Kidney (tissue), 14 donors: ENCODE results near the gene C3orf62. TPM values are rescaled to one million over a fixed set of nuclear protein-coding genes. Genes with fewer than 3 reads are reported as not detected.

Experiments used
- DNase-seq, 5 donors: peaks; one replicate each; pipeline ENCODE4 v3.0.0-alpha.2; 2013 to 2020
- FAIRE-seq: peaks from 2 replicates; lab custom pipeline; 2012; peaks lifted over from hg19 to GRCh38; lab: Jason Lieb, UNC
- H3K27ac ChIP-seq, 2 donors: one replicate each; pipeline ENCODE4 v1.7.0; 2013; ENCODE audit warnings: low read depth in 2 of 2, low read length in 2 of 2, inconsistent platforms in 1 of 2
- H3K27me3 ChIP-seq: one replicate; pipeline ENCODE4 v1.7.1; 2013; ENCODE audit warnings: low read length, inconsistent platforms; ENCODE audit not compliant: control insufficient read depth, insufficient read depth
- H3K36me3 ChIP-seq, 3 donors: one replicate each; pipeline versions ENCODE4 v1.7.0 to v1.7.1; 2013; ENCODE audit warnings: low read length in 3 of 3, control low read depth in 1 of 3, inconsistent platforms in 1 of 3; ENCODE audit not compliant: insufficient read depth in 3 of 3, control insufficient read depth in 2 of 3
- H3K4me1 ChIP-seq, 3 donors: one replicate each; pipeline versions ENCODE4 v1.7.0 to v1.7.1; 2013; ENCODE audit warnings: low read length in 3 of 3, inconsistent platforms in 1 of 3, low read depth in 1 of 3; ENCODE audit not compliant: control insufficient read depth in 2 of 3, insufficient read depth in 2 of 3
- H3K4me3 ChIP-seq, 3 donors: one replicate each; pipeline versions ENCODE4 v1.7.0 to v1.8.1; 2013; ENCODE audit warnings: low read length in 3 of 3, control low read depth in 1 of 3, inconsistent platforms in 1 of 3
- H3K9ac ChIP-seq, 3 donors: one replicate each; pipeline versions ENCODE4 v1.7.0 to v1.7.1; 2013; ENCODE audit warnings: low read length in 3 of 3, control low read depth in 1 of 3, inconsistent platforms in 1 of 3
- H3K9me3 ChIP-seq, 3 donors: one replicate each; pipeline versions ENCODE4 v1.7.0 to v1.7.1; 2013; ENCODE audit warnings: low read length in 3 of 3, control low read depth in 1 of 3, inconsistent platforms in 1 of 3; ENCODE audit not compliant: control insufficient read depth in 2 of 3, insufficient read depth in 1 of 3
- intact Hi-C: fragments of 100-400 bp; cut with DNase I; formaldehyde crosslinking; loops from one replicate; pipeline ENCODE4 v1.11.1; 2022
- polyA plus RNA-seq: library from polyadenylated mRNA; stranded (reverse); fragments of 350-450 nt; fragmentation: Illumina TruSeq; extraction: RNeasy Lipid Tissue Mini Kit (QIAGEN cat#74804); gene quantifications from one replicate; pipeline ENCODE4 v1.2.3, GENCODE V29; 2014; ENCODE audit warnings: low read depth, low replicate concordance; ENCODE audit not compliant: insufficient read depth
- total RNA-seq: library from RNA; stranded (reverse); fragmentation: NEBNext Ultra II Directional; extraction: Animal tissue kit (Norgen Biotek cat#: 25700); gene quantifications from one replicate; pipeline ENCODE4 v1.2.1, GENCODE V29; 2021
- TF ChIP-seq, protein P1 (sequence below): IDR thresholded peaks from 3 replicates; pipeline ENCODE4 v1.5.1; 2012; ENCODE audit warnings: mild to moderate bottlenecking, moderate library complexity, borderline replicate concordance; ENCODE audit not compliant: insufficient read depth; ENCODE audit errors: extremely low read depth
- donor health status: control.
- donor health status: control.
- donor health status: control.
- donor health status: control.
- donor health status: control.
- donor health status: DM: yes; HTN: yes; CAD: no.
- donor health status: Normal renal cell carcinoma (clear cell type).

C3orf62 gene
- total and polyA plus RNA-seq, 2 donors from 2014 or later, result 4.7 to 7.0 TPM

DNA sequence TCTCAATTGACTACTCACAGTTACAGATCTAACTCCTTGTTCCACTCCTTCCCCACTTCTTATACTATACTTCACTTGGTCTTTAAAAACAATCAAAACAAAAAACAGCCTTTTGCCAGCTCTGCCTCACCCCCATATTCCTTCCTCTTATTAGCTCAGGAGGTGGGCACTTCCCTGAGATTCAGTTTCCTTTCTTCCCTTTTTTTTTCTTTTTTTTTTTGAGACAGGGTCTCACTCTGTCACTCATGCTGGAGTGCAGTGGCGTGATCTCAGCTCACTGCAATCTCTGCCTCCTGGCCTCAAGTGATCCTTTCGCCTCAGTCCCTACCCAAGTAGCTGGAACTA lies 6.9 kb downstream of the C3orf62 start:
- no peaks in the 10 kb centered on the region for H3K27me3 ChIP-seq
- FAIRE-seq, result no peak
- intact Hi-C loops, result no loop called here

DNA sequence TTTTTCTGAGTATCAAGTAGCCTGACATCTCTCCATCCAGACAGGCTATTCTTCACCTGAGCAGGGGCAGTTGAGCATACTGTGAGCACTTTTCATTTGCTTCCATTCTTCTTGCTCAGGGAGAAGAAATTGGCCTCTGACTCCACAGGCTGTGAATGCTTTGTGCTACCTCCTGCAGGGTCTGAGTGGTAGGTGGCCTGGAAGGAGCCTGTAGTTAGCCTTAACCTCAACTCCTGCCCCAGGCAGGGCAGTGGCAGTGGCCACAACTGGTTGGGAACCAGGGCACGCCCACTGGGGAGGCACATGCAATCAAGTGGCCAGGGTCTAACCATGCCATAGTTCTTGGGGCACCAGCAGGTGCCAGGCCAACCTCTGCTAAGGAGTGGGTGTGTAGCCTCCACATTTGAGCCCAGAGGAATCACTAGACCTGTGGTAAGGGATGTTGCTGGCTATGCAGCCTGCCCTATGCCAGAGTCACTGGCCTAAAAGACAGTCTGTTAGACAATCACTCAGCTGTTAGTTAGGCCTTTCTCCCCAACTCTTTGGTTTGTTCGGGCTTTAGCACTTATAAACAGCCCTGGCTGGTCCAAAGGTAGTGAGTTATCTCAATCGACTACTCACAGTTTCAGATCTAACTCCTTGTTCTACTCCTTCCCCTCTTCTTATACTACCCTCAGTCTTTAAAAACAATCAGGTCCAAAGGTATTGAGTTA lies 7.4 kb downstream of the C3orf62 start:
- Histone ChIP-seq H3K36me3 (peaks cover 0 to 9% (median 7%) of the 10 kb centered on the region in 3 donors), H3K9me3 (no peaks in the 10 kb centered on the region), H3K4me1 (peaks cover 0 to 2% (median 0%) of the 10 kb centered on the region in 3 donors), H3K4me3 (no peak overlapping the region), H3K27ac (no peak overlapping the region), H3K9ac (no peak overlapping the region), H3K27me3 (no peaks in the 10 kb centered on the region)
- intact Hi-C loops, result no loop called here
- TF ChIP-seq, protein P1, sequence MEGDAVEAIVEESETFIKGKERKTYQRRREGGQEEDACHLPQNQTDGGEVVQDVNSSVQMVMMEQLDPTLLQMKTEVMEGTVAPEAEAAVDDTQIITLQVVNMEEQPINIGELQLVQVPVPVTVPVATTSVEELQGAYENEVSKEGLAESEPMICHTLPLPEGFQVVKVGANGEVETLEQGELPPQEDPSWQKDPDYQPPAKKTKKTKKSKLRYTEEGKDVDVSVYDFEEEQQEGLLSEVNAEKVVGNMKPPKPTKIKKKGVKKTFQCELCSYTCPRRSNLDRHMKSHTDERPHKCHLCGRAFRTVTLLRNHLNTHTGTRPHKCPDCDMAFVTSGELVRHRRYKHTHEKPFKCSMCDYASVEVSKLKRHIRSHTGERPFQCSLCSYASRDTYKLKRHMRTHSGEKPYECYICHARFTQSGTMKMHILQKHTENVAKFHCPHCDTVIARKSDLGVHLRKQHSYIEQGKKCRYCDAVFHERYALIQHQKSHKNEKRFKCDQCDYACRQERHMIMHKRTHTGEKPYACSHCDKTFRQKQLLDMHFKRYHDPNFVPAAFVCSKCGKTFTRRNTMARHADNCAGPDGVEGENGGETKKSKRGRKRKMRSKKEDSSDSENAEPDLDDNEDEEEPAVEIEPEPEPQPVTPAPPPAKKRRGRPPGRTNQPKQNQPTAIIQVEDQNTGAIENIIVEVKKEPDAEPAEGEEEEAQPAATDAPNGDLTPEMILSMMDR, result no peak
- FAIRE-seq (no peak), DNase-seq (no peak)

More for the DNA sequence above, 6.9 kb downstream of the C3orf62 start:
- H3K9ac ChIP-seq, result no peak overlapping the region
- no peak for DNase-seq
- H3K4me1 ChIP-seq, result peaks cover 0 to 2% (median 0%) of the 10 kb centered on the region in 3 donors
- peaks cover 0 to 9% (median 7%) of the 10 kb centered on the region in 3 donors for H3K36me3 ChIP-seq
- TF ChIP-seq, protein P1, result no peak
- H3K27ac ChIP-seq, result no peak overlapping the region
- no peaks in the 10 kb centered on the region for H3K9me3 ChIP-seq
- H3K4me3 ChIP-seq, result no peak overlapping the region

DNA sequence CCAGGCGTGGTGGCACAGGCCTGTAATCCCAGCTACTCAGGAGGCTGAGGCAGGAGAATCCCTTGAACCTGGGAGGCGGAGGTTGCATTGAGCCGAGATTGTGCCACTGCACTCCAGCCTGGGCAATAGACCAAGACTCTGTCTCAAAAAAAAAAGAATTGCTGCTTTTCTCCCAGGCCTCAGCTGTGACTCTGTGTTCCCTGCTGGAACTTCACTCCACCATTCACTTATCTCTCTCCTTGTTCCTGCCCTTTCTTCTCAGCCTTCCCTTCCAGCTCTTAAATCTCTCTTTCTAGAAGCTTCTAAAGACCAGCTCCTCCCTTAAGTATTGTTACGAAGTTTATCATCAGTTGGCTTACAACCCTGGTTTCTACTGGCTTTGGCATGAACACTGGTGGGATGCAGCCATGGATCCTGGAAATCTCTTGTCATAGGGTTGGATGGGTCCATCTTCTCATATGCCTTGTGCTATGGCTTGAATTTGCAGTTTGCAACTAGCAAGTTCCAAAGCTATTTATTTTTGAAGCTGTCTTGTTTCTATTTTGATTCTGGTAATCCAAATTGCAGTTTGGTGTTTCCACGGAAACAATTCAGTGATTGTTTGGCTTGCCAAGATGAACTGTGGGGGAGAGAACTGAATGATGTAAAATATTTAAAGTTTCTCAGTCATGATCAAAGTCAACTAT lies 10.5 kb downstream of the C3orf62 start:
- DNase-seq (peak in 1 of 5 donors; percentile 23), FAIRE-seq (no peak)
- H3K36me3 ChIP-seq, result peaks cover 0 to 4% (median 4%) of the 10 kb centered on the region in 3 donors
- TF ChIP-seq, protein P1, result no peak
- H3K9ac ChIP-seq, result no peak overlapping the region
- H3K4me3 ChIP-seq, result no peak overlapping the region
- peak overlapping the region in 1 of 2 donors; percentile 47 for H3K27ac ChIP-seq
- no peaks in the 10 kb centered on the region for H3K27me3 ChIP-seq
- peaks cover 0 to 2% (median 0%) of the 10 kb centered on the region in 3 donors for H3K4me1 ChIP-seq
- intact Hi-C loops, result no loop called here
- no peaks in the 10 kb centered on the region for H3K9me3 ChIP-seq
